ENCODE results near the gene FTSJ1. TPM values are rescaled to one million over a fixed set of nuclear protein-coding genes. Genes with fewer than 3 reads are reported as not detected.

The FTSJ1 gene
- total and polyA plus RNA-seq, 2 of the 8 experiments (the other 6 are each of a cell fraction or from before 2014, with no cell fraction given): 62.4 to 80.4 TPM

DNA sequence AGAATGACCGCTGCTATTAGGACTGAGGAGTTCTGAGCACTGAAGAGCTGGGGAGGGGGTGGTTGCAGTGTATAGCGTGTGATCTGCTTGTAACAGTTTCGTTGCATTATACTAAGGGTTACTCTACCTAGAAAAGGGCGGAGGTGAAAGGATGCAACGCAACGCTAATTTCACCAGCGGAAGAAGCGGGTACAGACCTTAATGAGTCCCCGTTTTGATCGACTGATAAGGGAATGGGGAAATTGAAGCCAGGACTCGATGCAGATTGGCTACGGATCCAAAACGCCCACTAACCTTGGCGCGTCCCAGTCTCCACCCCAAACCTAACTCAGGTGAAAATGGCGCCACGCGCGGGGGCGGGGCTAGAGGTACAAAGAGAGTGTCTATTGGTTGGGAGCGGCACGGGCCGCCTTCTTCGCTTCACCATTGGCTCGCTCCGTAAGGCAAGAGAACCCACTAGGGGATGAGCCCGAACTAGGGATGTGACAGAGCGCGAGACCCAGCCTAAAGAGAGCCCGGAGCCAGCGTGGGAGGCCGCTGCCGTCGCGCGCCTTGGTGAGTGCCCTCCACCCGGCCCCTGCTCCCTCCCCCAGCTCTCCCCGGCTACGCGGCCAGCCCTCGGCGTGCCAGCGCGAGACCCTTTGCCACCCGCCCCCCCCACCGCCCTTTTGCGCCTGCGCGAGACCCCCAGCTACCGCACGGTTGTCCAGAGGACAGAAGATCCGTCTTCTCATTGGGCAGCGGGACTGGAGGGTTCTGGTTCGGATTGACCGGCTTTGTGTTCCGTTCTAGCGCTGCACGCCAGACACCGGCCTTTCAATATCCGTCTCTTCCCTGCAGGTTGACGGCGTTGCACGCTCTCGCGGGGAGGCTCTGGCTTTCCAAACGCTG lies 45.6 kb downstream of the FTSJ1 start, which contains the start of gene EBP:
Gene EBP (plus strand): TSS at position 456 of the 891 bp plus-strand sequence. CDS start 1,964 bp downstream, outside the sequence.
- no peak within 1 kb of the TSS; the same call in 1 of the 2 replicates for H2AK5ac ChIP-seq (ENCODE audit: low read depth, low read length)
- no peak within 1 kb of the TSS for H3K23ac ChIP-seq (ENCODE audit: insufficient read length)
- peak within 1 kb of the TSS; percentile 79 for H3K27ac ChIP-seq (ENCODE audit: low read depth, low read length)
- H3K23me2 ChIP-seq (ENCODE audit: low read depth, low read length): peaks cover 2% of the 10 kb centered on the region; the same call in 1 of the 2 replicates
- peaks cover 0 to 9% of the 10 kb centered on the region in 2 experiments; a peak in 2 of 4 replicates for H3K79me2 ChIP-seq (ENCODE audit: control insufficient read depth in 1 of 2, insufficient read depth in 2 of 2, low read length in 2 of 2)
- CTCF ChIA-PET (ENCODE audit: partially characterized antibody): no interaction called here
- H3K4ac ChIP-seq (replicated peaks; ENCODE audit: insufficient read length, low read depth, low read length): peak within 1 kb of the TSS; percentile 32
- H2BK5ac ChIP-seq (ENCODE audit: low read depth, low read length): peak within 1 kb of the TSS; percentile 85; the same call in 1 of the 2 replicates
- peak within 1 kb of the TSS; percentile 66 to 86 (median 80) for H3K9ac ChIP-seq (replicated peaks in 1 of 4; ENCODE audit: extremely low read depth in 1 of 4, low read depth in 3 of 4, low read length in 3 of 4)
- peak within 1 kb of the TSS; percentile 70 to 83 (median 74) for H3K4me3 ChIP-seq (ENCODE audit: extremely low read depth in 1 of 4, insufficient read depth in 2 of 4, low read depth in 3 of 4, low read length in 4 of 4)
- H3K4me2 ChIP-seq (ENCODE audit: insufficient read depth in 1 of 2, low read depth in 2 of 2, low read length in 2 of 2): peak within 1 kb of the TSS; percentile 58 to 84
- H3K18ac ChIP-seq (ENCODE audit: extremely low read depth, low read length): peak within 1 kb of the TSS; percentile 78; the same call in 1 of the 2 replicates
- FAIRE-seq (peak; percentile 28), DNase-seq (ENCODE audit: low read depth in 1 of 2, low spot score in 2 of 2) (peak; percentile 70 to 88)
- WGBS, 2 experiments (ENCODE audit: extremely low coverage in 1 of 2, insufficient coverage in 1 of 2, insufficient read length in 1 of 2, insufficient replicate concordance in 2 of 2, low coverage in 1 of 2, low lambda C conversion rate in 2 of 2, missing lambda C conversion rate in 1 of 2): 3% methylated on average over 35 of the region's 66 CpGs; no CpG with 5 or more reads in 1 of the 2 experiments
- H3K36me3 ChIP-seq (ENCODE audit: control insufficient read depth in 2 of 4, insufficient read depth in 4 of 4, low read length in 3 of 4): peaks cover 2 to 19% (median 8%) of the 10 kb centered on the region in 4 experiments
- H4K91ac ChIP-seq (replicated peaks; ENCODE audit: insufficient read length, low read length): no peak within 1 kb of the TSS
- no peak within 1 kb of the TSS for H3K14ac ChIP-seq (ENCODE audit: insufficient read length)
- peak within 1 kb of the TSS; percentile 68; the same call in 1 of the 2 replicates for H4K8ac ChIP-seq (ENCODE audit: extremely low read depth, insufficient read depth, low read length)
- no peaks in the 10 kb centered on the region for H3K79me1 ChIP-seq (ENCODE audit: low read depth, low read length)
- no peaks in the 10 kb centered on the region for H4K20me1 ChIP-seq (replicated peaks in 1 of 2; ENCODE audit: control insufficient read depth in 1 of 2, insufficient read depth in 2 of 2, low read length in 2 of 2)
- POLR2A ChIA-PET (ENCODE audit: partially characterized antibody): interaction anchor here (0.8 to 1.4 kb wide), 5 partner anchors 10 to 66 kb away, joined by 3 to 5 read pairs (median 3); partner anchors contain the start of gene RBM3
- peak within 1 kb of the TSS; percentile 72 for H2BK120ac ChIP-seq (replicated peaks; ENCODE audit: low read depth, low read length)
- H3K56ac ChIP-seq (replicated peaks; ENCODE audit: insufficient read length, low read depth, low read length): peak within 1 kb of the TSS; percentile 39
- H4K5ac ChIP-seq (ENCODE audit: insufficient read length, low read depth, low read length): peak within 1 kb of the TSS; percentile 66
- H2BK15ac ChIP-seq (ENCODE audit: low read length): no peak within 1 kb of the TSS
- peaks cover 0 to 5% (median 0%) of the 10 kb centered on the region in 4 experiments; a peak in 1 of 7 replicates for H3K4me1 ChIP-seq (replicated peaks in 1 of 4; ENCODE audit: control insufficient read depth in 3 of 4, insufficient read depth in 4 of 4, low read length in 3 of 4)
- H2AFZ ChIP-seq (ENCODE audit: low read length): peak within 1 kb of the TSS; percentile 83; the same call in 1 of the 2 replicates
- H3K27me3 ChIP-seq (replicated peaks in 1 of 4; ENCODE audit: control insufficient read depth in 3 of 4, extremely low read depth in 1 of 4, insufficient read depth in 3 of 4, low read length in 3 of 4): no peaks in the 10 kb centered on the region
- no peaks in the 10 kb centered on the region for H3K9me3 ChIP-seq (ENCODE audit: insufficient read depth in 2 of 2, low read depth in 1 of 2, low read length in 1 of 2)
- H2BK20ac ChIP-seq (ENCODE audit: low read length): no peak within 1 kb of the TSS
- H2BK12ac ChIP-seq (ENCODE audit: low read depth, low read length): 0 out of 2 replicates have a peak within 1 kb of the TSS, but pooled peaks have one; percentile 19
- TF ChIP-seq TAF1 (IDR thresholded peaks at IDR 0.05; ENCODE audit: low read depth, low read length) (peak; percentile 33; the same call in 1 of the 2 replicates), YY1 (IDR thresholded peaks at IDR 0.05; ENCODE audit: low read depth, low read length) (peak; percentile 81), EGR1 (IDR thresholded peaks at IDR 0.05; ENCODE audit: borderline replicate concordance, low read depth, low read length) (0 out of 2 replicates have a peak, but pooled peaks have one; percentile 24), MAFK (IDR thresholded peaks at IDR 0.05; ENCODE audit: low read depth, low read length) (no peak), NRF1 (IDR thresholded peaks at IDR 0.05; ENCODE audit: low read depth, low read length) (peak; percentile 31; the same call in 1 of the 2 replicates), GTF2F1 (IDR thresholded peaks at IDR 0.05; ENCODE audit: borderline replicate concordance, low read depth, low read length) (no peak), POLR2A (IDR thresholded peaks at IDR 0.05; ENCODE audit: control extremely low read depth in 1 of 2, low read depth in 2 of 2, low read length in 2 of 2) (peak in 1 of 2 experiments; percentile 84; a peak in 2 of 3 replicates), BACH1 (IDR thresholded peaks at IDR 0.05; ENCODE audit: low read length) (no peak), RFX5 (IDR thresholded peaks at IDR 0.05; ENCODE audit: borderline replicate concordance, low read depth, low read length) (no peak)
- TF ChIP-seq, protein P1, sequence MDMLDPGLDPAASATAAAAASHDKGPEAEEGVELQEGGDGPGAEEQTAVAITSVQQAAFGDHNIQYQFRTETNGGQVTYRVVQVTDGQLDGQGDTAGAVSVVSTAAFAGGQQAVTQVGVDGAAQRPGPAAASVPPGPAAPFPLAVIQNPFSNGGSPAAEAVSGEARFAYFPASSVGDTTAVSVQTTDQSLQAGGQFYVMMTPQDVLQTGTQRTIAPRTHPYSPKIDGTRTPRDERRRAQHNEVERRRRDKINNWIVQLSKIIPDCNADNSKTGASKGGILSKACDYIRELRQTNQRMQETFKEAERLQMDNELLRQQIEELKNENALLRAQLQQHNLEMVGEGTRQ (IDR thresholded peaks at IDR 0.05; ENCODE audit: low read length): peak; percentile 65; the same call in 1 of the 2 replicates

Measured in H1 (cell line).